C4-2B (cell line): ENCODE data around the gene AGBL3.
A peak's percentile ranks its signal among the peaks of the same experiment; 100 is the strongest.

Source experiments
- H3K27ac ChIP-seq: fragments of 450-650 bp; 2 replicates; pipeline ENCODE4 v1.5.1; 2017
- ZFX ChIP-seq: fragments of 450-650 bp; IDR thresholded peaks from 2 replicates; pipeline ENCODE4 v1.6.1; 2017
- TF ChIP-seq, protein P1 (sequence below): fragments of 450-650 bp; conservative IDR thresholded peaks from 2 replicates; pipeline ENCODE4 v1.5.1; 2017; ENCODE audit warnings: mild to moderate bottlenecking

AGBL3 gene

DNA sequence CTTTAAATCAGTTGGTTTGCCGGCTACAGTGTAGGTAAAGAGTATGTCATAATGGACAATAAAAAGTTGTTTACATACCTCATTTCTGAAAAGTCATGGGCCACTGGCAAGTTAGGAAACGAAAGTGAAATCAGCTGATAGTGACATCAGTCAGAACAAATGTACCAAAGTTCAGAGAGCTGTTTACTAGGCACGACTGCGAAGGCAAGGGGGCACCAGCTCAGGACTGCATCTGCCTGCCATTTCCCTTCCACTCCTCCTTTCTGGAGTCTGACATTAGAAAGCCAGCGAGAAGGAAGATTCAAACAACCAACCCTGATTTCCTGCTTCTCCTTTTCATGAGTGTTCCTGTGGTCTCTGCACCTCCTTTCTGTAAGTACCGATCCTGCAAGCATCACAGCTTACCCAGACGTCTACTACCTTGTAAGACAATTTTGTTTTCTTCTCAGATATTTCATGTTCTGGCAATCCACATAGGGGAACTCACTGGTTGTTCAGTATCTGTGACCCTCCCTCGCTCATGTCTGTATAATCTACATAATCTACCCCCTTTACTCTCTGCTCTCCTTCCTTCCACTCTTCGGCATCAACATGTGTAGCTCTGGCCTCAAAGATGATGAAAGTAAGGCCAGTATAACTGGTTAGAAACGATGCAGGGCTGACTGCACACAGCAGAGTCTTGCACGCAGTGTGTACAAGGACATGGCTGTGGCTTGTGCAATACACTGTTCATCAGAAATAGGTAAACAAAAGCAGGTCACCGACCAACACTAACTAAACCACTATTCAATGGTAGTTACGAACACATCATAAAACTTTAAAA is 161.8 kb downstream of the AGBL3 start, which contains the start of gene TMEM140:
TSS of gene TMEM140 (plus strand) at position 174 of the 823 bp plus-strand sequence. CDS start 16,370 bp downstream, outside the sequence.
- H3K27ac ChIP-seq: peak within 1 kb of the TSS; percentile 53; the same call in 1 of the 2 replicates

DNA sequence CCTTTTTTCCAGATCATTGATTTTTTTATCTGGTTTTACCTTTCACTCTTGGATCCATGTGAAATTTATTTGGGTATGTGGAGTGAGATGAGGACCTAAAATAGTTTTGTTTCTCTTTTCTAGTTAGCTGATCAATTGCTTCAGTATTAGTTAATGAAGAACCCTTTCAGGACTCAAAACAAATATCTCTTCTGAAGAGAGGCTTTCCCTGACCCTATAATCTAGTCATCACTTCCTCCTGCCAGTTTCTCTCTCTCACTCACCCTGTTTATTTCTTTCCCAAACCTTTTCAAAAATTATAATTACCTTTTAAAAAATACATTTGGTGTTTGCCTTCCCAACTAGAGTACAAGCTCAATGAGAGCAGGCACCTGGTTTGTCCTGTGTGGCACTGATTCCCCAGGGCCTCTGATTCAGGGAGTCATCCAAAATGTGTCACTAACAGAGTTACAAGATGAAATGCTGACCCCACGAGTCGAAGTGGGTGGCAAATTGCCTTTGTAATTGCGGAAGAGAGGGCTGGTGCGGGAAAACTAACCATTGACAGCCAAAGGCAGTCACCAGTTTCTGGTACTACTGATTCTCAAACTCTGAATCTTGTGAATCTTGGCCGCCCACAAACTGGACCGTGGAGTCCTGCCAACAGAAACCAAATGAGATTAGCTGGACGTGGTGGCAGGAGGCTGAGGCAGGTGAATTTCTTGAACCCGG is 163.9 kb downstream of the AGBL3 start:
- TF ChIP-seq ZFX: no peak
- TF ChIP-seq, protein P1, sequence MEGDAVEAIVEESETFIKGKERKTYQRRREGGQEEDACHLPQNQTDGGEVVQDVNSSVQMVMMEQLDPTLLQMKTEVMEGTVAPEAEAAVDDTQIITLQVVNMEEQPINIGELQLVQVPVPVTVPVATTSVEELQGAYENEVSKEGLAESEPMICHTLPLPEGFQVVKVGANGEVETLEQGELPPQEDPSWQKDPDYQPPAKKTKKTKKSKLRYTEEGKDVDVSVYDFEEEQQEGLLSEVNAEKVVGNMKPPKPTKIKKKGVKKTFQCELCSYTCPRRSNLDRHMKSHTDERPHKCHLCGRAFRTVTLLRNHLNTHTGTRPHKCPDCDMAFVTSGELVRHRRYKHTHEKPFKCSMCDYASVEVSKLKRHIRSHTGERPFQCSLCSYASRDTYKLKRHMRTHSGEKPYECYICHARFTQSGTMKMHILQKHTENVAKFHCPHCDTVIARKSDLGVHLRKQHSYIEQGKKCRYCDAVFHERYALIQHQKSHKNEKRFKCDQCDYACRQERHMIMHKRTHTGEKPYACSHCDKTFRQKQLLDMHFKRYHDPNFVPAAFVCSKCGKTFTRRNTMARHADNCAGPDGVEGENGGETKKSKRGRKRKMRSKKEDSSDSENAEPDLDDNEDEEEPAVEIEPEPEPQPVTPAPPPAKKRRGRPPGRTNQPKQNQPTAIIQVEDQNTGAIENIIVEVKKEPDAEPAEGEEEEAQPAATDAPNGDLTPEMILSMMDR: no peak
- H3K27ac ChIP-seq: no peak overlapping the region

More for the DNA sequence above, 161.8 kb downstream of the AGBL3 start, which contains the start of gene TMEM140:
- TF ChIP-seq, protein P1: 0 out of 2 replicates have a peak, but pooled peaks have one; percentile 6
- no peak for TF ChIP-seq ZFX

DNA sequence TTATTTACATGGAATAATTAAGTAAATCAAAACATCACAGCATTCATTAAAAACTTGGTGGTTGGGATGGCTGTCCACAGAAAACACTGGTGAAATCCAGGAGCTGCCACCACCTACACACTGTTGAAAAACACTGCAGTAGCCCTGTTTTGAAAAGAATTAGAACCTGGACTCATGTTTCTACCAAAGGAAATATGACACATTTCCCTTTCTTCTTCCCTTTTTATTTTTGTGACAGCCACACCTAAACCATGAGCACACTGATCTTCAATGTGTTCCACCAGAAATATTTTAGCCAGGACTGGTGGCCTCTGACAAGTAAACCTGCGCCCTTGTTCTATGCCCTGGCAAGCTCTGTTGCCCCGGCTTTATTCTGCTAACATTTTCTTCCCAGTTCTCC is 164.8 kb downstream of the AGBL3 start:
- TF ChIP-seq, protein P1: no peak
- H3K27ac ChIP-seq: no peak overlapping the region

DNA sequence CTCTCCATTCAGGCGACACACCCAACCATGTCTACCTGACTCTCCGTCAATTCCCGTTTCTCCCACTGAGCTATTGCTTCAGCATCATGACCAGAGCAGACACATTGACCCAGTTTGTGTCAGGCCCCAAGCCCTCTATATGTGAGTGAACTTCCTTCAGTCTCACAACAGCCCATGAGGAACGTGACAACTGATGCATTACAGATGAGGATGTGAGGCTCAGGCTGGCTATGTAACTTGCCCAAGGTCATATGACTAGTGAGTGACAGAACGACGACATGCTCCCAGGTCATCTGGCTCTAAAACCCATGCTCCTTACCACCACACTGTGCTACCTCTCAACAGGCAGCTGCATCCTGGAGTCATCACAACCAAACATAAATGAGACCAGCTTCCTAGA is 165.2 kb downstream of the AGBL3 start:
- no peak overlapping the region for H3K27ac ChIP-seq
- no peak for TF ChIP-seq ZFX
- TF ChIP-seq, protein P1: no peak

DNA sequence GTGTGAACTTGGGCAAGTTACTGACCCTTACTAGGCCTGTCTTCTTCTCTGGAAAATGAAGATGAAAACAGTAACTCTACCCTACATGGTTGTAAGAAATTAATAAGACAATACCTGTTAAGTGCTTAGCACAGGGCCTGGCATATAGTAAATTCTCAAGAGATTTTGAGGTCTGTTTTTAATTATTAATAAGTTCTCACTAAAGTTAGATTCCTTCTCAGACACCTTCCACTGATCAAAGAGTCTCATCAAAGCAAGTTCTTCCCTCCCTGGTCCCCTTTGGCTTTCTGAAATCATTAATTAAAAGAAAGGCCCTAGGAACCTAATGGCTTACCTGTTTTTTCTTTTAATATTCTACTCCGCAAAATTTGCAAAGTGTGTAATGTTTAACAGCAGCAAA is 166.1 kb downstream of the AGBL3 start:
- no peak overlapping the region for H3K27ac ChIP-seq
- TF ChIP-seq ZFX: no peak
- TF ChIP-seq, protein P1: no peak

DNA sequence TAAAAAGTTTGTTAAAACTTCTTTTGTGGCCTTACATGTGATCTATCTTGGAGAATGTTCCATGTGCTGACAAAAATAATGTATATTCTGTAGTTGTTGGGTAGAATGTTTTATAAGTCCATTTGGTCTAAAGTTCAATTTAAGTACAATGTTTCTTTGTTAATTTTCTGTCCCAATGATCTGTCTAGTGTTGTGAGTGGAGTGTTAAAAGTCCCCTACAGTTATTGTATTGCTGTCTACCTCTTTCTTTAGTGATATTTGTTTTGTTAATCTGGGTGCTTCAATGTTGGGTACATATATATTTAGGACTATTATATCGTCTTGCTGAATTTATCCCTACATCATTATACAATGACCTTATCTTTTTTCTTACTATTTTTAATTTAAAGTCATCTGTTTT is 168.4 kb downstream of the AGBL3 start:
- TF ChIP-seq, protein P1: no peak
- no peak for TF ChIP-seq ZFX
- no peak overlapping the region for H3K27ac ChIP-seq

DNA sequence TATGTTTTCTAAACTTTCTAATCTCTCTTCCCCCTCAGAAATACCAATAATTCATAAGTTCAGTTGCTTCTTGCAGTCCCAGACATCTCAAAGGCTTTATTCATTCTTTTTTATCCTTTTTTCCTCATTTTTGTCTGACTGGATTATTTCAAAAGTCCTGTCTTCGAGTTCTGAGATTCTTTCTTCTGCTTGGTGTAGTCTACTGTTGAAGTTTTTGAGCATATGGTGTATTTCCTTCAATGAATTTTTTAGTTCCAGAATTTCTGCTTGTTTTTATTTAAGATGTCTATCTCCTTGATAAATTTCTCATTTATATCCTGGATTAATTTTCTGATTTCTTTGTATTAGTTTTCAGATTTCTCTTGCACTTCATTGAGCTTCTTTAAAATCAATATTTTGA is 170.0 kb downstream of the AGBL3 start:
- TF ChIP-seq, protein P1: no peak
- TF ChIP-seq ZFX: no peak
- H3K27ac ChIP-seq: no peak overlapping the region
